Stimulated activated CD4-positive, alpha-beta T cell treated with anti-CD3 and anti-CD28 coated beads, Interleukin-1b, Interleukin-23, amount 100 ng/mL, for 4 hours (primary cell): ENCODE results near the gene ZNF700.
"Not testable (repeated sequence)": the region's sequence is repeated elsewhere in the genome, so short reads cannot be mapped to it uniquely, and the experiment has no call there.

Source experiments
- DNase-seq, 2 donors: peaks; one replicate each; pipeline ENCODE4 v3.0.0-alpha.2; 2020; ENCODE audit warnings: low read depth in 2 of 2

ZNF700 gene

DNA sequence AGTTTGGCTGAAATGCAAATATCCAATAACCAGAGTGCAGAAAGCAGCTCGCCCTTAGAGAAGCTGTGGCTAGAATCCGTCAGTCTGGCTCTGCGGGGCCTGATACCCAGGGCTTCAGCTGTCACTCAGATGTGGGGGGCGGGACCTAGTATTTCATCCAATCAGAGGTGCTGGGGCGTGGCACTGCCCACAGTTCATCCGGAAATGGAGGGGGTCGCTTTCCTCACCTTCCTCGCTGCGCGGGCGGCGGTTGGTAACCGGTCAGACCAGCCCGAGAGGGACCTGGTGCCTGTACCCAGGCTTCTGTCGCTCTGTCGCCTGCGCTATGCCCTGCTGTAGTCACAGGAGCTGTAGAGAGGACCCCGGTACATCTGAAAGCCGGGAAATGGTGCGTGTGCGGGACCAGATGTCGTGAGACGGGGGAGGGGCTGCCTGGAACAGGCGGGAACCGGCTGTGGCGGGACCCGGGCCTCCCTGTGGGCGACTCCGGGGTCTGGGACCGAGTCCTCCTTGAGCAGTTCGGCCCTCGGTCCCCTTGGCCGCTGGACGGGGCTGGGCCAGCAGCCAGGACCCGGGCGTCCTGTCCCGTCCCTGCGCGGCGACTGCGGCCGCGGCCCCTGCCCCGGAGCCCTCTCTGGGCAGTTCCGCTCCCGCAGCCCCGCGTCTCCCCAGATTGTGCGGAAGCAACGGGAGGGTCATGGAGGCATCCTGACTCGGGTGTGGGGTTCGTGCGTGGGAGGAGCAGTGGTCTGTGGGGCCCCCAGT, at the start of gene ZNF700:
Gene ZNF700, plus strand, starts transcription at position 222 of the 765 bp plus-strand sequence. Its CDS starts 104 bp downstream, at position 326.
- DNase-seq, result peak; percentile 85 to 87

DNA sequence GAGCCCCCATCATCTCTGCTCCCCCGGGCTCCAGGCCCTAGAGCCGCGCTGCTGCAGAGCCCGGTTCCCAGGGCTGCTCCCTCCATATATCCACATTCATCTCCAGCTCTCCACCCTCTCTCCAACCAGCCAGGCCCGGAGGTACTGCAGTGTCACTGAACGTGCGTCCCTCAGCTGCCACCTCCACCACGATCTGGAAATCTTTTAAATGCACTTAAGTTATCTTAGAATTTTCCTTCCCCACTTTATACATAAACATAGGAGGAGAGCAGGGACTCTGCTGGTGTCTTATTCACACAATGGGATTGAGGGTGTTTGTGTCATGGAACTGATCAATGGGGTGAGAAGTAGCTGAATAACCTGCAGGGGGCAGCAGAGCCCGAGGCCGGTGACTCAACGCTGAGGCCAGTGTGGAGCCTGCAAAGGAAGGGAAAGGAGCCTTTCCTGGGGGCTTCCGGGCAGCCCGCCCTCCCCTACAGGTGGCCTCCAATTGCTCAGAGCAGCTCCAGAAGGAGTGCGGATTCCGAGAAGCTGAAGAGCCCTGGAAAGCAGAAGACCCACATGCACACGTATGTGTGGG, 45.1 kb upstream of the ZNF700 start:
- DNase-seq, result peak; percentile 15 to 38

DNA sequence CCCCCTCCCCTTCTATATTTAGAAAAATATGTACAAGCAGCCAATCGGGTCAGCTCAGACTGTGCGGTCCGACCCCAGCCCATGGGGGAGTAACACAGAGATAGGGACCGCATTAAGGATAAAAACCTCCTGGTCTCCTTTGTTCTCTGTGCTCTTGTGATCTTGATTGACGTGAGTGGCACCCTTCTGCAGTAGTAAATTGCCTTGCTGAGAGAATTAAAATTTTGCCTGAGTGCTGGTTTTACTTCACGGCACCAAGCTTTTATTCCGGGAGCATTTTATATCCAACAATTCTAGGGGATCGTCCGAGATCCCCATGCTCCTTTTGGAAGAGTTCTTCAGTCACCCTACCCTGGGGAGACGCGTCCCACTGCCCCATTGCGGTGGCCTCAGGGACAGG, 44.3 kb upstream of the ZNF700 start:
- DNase-seq, result no peak

DNA sequence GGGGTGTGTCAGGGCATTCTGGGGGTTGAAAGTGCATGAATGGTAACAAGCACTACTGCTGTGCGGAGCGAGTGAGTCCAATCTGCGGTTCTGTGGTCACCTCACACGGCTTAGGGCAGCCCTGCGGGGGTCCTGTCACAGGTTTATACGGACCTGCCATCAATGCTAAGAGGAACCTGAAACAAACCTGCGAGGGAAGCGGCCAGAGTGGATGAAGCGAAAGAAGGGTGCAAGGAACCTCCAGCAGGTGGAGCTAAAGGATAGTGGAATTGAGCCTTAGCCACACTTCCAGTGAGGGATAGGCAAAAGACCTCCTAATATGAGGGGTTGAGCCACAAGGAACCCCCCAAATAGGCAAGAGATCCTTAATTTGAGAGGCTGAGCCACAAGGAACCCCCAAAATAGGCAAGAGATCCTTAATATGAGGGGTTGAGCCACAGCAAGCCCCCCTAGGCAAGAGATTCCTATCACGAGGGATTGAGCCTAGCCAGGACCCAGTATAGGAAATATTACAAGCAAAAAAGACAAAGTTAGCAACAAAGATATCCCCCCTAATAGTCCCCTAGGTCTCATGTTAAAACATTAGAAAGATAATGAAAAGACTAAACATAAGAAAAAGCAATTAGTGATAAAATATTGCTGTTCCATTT, 43.6 kb upstream of the ZNF700 start:
- DNase-seq, result peak; percentile 30 to 57

DNA sequence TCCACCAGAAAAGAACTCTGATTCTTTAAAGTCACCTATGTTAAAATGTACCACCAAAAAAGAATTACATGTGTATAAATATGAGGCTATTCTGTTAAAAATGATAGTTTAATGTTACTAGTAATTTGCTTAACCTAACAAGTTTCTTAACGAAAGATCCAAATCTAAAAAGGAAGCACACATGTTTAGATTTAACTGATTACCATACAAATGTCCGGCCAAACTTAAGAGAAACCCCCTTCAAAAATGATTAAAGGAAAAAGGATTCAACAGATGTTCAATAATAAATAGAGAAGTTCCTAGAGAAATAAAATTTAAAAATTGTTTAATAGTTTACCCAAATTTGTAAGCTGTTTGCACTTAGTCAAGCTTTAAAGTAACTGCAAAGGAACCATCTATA, 42.3 kb upstream of the ZNF700 start:
- no peak for DNase-seq

DNA sequence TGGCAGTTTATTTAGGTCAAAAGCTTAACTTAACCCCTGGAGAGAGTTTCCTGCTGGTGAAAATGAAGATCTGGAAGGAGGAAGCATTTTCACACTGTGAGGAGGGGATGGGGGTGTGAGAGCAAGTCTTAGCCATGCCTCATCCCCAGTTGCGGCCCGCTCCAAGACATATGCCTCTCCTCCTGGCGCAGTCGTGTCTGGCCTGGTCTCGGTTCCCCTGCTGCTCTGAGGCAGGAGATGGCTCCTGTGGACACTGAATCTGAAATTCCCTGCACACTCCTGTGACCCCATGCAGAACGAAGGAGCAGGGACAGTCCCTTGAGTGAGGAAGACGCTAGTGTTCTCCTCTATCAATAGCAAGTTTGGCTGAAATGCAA, 37.7 kb upstream of the ZNF700 start:
- no peak for DNase-seq

DNA sequence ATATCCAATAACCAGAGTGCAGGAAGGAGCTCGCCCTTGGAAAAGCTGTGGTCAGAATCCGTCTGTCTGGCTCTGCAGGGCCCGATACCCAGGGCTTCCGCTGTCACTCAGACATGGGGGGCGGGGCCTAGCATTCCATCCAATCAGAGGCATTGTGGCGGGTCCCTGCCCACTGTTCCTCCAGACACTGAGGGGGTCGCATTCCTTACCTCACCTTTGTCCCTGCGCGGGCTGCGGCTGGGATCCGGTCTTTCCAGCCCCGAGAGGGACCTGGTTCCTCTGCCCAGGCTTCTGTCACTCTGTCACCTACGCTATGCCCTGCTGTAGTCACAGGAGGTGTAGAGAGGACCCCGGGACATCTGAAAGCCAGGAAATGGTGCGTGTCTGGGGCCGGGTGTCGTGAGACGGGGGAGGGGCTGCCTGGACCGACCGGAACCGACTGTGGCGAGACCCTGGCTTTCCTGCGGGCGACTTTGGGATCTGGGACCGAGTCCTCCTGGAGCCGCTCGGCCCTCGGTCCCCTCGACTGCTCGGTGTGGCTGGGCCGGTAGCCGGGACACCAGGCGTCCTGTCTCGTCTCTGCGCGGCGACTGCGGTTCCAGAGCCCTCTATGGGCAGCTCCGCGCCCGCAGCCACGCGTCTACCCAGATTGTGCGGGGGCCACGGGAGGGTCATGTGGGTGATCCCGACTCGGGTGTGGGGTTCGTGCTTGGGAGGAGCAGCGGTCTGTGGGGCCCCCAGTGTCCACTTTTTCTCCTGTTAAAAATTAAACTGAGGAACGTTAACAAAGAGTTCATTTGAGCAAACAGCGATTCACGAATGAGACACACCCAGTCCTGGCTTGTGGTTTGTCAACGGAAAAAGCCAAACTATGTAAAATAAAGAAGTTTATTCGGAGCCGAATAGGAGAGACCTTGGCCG, 37.0 kb upstream of the ZNF700 start, which contains the start of gene ZNF69:
Gene ZNF69, plus strand, starts transcription at position 172 of the 921 bp plus-strand sequence. Its CDS starts 142 bp downstream, at position 314.
- DNase-seq, result peak; percentile 38 to 50

DNA sequence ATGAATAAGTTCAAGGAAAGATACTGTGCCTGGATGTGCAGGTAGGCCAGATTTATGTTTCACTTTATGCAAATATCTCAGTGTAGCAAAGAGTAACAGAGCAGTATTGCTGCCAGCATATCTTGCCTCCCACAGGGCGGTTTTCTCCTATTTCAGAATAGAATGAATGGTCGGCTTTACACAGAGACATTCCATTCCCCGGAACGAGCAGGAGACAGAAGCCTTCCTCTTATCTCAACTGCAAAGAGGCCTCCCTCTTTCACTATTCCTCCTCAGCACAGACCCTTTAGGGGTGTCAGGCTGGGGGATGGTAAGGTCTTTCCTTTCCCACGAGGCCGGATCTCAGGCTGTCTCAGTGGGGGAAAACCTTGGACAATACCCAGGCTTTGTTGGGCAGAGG, 35.0 kb upstream of the ZNF700 start:
- not testable (repeated sequence) for DNase-seq

DNA sequence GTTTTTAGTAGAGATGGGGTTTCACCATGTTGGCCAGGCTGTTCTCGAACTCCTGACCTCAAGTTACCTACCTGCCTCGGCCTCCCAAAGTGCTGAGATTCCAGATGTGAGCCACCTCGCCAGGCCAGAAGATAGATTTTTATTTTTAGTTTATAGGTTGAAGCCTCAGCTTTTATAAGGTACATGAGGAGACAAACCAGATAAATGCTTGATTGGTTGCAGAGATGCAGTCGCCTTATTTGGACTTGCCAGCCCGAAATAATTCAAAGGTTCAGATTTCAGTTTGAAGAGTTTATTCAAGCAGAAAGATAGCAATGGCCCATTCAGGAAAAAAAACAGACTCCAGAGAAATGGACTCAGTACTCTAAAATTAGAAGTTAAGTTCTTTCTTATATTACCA, 34.3 kb upstream of the ZNF700 start:
- DNase-seq, result no peak

DNA sequence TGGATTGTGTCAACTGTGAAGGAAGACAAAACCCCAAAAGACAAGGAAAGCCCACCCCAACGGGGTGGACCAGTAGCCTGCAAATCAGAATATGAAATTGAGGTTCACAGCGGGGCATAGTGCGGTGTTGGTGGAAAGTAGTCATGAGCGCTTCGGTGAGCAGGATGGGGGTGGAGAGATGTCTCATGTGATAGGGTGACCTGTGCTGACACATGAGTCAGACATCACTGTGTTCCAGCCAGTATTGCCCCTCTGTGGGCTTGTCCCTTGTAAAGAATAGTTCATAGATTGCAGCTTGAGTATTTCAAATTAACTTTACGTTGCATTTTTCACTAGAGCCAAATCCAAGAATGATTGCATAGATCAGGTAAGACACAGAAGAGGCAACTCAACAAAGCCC, 30.1 kb upstream of the ZNF700 start:
- no peak for DNase-seq

DNA sequence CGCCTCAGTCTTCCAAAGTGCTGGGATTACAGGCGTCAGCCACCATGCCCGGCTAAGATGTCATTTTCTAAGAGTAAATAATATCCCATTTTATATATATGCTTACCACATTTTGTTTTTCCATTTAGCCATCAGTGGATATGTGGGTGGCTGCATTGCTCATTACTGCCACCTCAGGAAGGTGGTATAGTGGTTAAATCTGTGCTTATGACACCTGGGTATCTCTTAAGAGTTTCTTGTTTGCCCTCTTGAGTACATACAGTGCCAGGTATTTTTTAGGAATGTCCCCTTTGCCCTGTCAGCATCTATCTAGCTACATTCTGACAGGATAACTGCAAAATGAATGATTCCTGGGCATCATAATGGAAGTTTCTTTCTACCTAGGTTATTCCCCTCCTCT, 22.7 kb upstream of the ZNF700 start:
- DNase-seq, result no peak

DNA sequence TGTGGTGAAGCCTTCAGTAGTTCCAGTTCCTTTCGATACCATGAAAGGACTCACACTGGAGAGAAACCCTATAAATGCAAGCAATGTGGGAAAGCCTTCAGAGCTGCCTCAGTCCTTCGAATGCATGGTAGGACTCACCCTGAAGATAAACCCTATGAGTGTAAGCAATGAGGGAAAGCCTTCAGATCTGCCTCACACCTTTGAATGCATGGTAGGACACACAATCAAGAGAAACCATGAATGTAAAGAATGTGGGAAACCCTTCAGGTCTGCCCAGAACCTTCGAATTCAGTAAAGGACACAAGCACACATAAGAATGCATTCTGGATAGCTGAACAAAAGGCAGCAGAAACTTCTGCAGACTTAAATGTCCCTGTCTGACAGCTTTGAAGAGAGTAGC, 19.0 kb upstream of the ZNF700 start:
- no peak for DNase-seq

DNA sequence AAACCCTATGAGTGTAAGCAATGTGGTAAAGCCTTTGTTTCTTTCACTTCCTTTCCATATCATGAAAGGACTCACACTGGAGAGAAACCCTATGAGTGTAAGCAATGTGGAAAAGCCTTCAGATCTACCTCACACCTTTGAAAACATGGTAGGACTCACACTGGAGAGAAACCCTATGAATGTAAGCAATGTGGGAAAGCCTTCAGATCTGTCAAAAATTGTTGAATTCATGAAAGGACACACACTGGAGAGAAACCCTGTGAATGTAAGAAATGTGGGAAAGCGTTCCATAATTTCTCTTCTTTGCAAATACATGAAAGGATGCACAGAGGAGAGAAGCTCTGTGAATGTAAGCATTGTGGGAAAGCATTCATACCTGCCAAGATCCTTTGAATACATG, 13.0 kb upstream of the ZNF700 start:
- DNase-seq, result not testable (repeated sequence)

DNA sequence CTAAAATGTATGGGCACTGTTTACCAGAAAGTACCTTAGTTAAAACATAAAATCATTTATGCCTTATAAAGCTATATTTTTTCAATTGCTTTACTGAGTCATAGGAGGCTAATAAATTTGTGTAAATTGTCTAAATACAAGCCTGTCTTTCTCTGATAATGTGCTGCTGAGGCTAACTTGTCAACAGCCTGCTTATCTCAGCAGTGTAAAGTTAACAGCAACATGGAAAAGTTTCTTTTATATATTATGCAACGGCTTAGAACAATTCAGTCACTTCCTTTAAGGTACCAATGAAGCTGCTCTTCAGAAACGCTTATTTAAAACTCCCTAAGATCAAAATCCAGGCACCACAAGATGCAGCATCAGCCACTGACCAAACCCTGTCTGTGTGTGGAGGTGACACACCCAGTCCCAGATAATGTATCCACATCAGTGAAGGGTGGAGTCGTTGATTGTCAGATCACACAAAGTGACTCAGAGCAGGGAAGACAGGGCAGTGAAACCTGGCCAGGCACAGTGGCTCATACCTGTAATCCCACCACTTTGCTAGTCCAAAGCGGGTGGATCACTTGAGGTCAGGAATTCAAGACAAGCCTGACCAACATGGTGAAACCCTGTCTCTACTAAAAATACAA, 10.4 kb upstream of the ZNF700 start:
- not testable (repeated sequence) for DNase-seq

DNA sequence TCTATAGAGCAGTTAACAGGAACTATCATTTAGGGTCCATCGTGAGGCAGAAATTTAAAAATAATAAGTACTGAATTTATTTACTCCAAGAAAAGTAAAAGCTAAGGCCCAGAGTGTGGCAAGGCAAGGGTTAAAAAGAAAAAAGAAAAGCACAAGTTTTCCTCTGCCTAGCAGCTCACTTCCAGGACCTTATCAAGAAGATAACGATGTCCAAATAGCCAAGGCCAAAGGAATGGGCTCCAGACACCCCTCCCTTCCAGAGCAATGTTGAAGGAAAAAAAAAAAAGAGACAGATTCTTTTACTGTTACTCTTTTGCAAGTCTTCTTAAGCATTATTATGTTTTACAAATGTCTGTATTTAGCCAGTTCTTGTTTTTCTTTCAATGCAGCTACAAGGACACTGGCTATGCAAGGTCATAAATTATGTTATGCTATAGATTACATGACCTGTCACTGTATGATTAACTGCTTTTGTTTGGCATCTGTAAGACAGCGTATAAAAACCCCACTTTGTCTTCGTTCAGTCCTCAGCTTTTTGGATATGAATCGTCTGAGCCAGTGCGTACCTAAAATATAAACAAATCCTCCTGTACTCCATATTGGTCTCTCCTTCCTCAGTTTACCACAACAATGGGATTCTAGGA, 2.9 kb upstream of the ZNF700 start:
- no peak for DNase-seq

DNA sequence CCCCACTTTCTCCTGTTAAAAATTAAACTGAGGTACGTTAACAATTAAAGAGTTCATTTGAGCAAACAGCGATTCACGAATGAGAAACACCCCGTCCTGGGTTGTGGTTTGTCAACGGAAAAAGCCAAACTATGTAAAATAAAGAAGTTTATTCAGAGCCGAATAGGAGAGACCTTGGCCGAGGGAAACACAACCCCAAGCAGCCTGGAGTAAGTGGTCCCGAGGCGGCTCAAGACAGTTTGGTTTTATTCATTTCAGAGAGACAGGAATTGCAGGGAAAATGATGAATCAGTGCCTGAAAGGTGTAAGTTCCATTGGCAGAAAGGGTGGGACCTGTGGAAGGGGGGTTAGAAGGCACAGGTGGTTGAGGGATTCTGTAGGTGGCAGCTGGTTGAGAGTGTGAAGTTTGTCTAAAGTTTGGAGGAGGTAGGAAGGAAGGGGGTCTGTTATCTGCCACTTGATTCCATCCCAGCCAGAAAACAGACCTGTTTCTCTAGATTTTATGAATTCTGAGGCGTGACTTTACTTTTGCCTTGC, 812 bp downstream of the ZNF700 start:
- DNase-seq, result not testable (repeated sequence)

DNA sequence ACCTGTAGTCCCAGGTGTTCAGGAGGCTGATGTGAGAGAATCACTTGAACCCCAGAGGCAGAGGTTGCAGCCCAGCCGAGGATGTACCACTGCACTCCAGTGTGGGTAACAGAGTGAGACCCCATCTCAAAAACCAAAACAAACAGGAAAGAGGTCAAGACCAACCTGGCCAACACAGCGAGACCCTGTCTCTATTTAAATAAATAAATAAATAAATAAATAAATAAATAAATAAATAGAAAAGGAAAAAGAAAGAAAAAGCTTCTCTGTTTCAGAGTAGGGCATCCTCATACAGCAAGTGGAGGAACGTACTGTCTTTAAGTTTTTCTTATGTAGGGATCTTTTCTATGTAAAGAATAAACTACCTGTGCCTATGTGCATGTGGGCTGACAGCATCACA, 2.3 kb downstream of the ZNF700 start:
- no peak for DNase-seq

DNA sequence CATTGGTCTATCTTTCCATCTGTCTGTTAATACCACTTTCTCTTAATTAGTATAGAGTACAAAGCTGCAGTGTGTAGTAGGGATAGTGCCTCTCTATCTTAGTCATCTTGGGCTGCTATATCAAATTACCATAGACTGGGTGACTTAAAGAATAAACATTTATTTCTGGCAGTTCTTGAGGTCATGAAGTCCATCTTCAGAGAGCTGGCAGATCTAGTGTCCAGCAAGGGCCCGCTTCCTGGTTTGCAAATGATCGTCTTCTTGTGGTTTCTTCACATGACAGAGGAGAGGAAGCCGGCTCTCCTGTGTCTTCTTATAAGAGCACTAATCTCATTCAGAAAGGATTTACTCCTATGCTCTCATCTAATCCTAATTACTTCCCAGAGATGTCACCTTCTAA, 6.1 kb downstream of the ZNF700 start:
- no peak for DNase-seq

DNA sequence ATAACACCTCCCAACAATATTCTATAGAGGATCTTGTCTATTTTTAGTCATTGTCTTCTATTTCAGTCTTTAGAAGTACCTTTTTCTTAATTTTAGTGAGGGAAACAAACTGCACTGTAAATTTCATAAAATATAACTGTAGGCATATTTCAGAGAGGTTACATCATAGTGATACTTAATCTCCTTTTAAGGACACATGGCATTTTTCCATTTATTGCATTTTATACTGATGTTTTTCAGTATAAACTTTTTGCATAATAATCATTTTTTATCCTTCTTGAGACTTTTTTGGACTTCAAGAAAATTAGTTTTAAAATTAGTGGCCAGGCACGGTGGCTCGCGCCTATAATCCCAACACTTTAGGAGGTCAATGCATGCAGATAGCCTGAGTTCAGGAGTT, 6.6 kb downstream of the ZNF700 start:
- DNase-seq, result no peak

DNA sequence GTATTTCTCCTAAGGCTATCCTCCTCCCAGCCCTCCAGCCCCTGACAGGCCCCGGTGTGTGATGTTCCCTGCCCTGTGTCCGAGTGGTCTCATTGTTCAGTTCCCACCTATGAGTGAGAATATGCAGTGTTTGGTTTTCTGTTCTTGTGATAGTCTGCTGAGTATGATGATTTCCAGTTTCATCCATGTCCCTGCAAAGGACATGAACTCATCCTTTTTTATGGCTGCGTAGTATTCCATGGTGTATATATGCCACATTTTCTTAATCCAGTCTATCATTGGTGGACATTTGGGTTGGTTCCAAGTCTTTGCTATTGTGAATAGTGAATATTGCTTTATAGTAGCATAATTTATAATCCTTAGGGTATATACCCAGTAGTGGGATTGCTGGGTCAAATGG, 10.9 kb downstream of the ZNF700 start:
- not testable (repeated sequence) for DNase-seq

DNA sequence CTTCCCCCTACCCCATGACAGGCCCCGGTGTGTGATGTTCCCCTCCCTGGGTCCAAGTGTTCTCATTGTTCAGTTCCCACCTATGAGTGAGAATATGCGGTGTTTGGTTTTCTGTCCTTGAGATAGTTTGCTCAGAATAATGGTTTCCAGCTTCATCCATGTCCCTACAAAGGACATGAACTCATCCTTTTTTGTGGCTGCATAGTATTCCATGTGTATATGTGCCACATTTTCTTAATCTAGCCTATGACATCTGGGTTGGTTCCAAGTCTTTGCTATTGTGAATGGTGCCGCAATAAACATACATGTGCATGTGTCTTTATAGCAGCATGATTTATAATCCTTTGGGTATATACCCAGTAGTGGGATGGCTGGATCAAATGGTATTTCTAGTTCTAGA, 13.5 kb downstream of the ZNF700 start:
- DNase-seq, result not testable (repeated sequence)
